ENCODE results near the gene AMN.

GRCh38 chr14:102977475-102977874 is 55.0 kb downstream of the AMN start:
- TF ChIP-seq CTCF (IDR thresholded peaks at IDR 0.05): no peak
- TF ChIP-seq POLR2A (IDR thresholded peaks at IDR 0.05): no peak
- no peak for TF ChIP-seq POLR2AphosphoS5 (IDR thresholded peaks at IDR 0.05)
- no peak for TF ChIP-seq EP300 (IDR thresholded peaks at IDR 0.05)
